ENCODE results near the gene ZNF536. TPM values are rescaled to one million over a fixed set of nuclear protein-coding genes. Genes with fewer than 3 reads are reported as not detected.

The ZNF536 gene
- total and polyA plus RNA-seq, 9 donors = 0.13 to 0.52 (median 0.28) TPM; not detected in 4

DNA sequence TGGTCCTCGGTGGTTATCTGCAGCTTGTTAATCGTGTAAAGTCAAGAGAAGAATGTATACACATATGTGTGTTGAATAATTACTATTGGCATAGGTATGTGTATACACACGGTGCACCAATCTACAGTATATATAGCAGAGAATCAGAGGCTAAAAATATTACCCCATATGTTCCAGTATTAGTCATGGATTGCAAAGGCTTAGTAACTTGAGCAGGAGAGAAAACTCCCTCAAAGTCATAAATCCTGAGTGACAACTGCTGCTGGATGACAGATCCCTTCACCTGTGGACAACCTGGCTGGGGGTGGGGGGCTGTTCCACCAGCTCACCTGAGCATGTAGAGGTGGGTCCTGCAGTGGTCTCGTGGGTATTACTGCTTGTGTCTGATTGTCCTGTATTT is 185.0 kb downstream of the ZNF536 start:
- no peak overlapping the region for H3K27ac ChIP-seq

DNA sequence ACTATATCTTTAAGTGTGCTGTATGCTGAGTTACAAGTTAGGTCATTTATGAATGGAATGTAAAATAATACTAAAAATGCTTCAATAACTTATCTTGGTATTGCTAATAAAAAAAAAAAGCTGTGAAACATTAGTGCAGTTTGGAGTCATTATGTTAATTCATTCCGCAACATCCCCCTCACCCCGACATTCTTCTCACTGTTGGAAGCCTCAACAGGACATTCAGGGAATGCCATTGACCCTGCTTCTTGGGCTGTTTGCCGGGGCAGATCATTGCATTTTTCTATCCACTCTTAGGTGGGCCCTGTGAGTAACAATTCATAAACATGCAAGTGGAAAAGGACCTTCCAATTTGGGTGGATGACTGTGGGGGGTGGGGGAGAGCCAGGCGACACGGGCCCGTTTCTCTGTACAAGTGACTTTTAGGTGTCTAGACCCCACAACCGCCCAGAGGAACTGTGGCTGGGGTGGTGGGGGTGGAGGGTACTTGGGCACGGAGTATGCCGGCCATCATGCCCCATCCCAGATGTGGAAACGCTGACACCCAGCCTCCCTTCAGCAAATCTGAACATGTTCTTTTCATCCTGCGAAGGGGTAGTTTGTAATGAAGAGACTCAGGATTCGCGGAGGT is 185.9 kb downstream of the ZNF536 start:
- Histone ChIP-seq H3K4me3 (no peak overlapping the region), H3K27me3 (no peaks in the 10 kb centered on the region), H3K4me1 (ENCODE audit: insufficient read depth) (no peaks in the 10 kb centered on the region), H3K9me3 (no peaks in the 10 kb centered on the region), H3K27ac (no peak overlapping the region), H3K36me3 (no peaks in the 10 kb centered on the region)
- intact Hi-C loops (cut with DNase I) = no loop called here
- no peak for DNase-seq
- TF ChIP-seq, protein P1, sequence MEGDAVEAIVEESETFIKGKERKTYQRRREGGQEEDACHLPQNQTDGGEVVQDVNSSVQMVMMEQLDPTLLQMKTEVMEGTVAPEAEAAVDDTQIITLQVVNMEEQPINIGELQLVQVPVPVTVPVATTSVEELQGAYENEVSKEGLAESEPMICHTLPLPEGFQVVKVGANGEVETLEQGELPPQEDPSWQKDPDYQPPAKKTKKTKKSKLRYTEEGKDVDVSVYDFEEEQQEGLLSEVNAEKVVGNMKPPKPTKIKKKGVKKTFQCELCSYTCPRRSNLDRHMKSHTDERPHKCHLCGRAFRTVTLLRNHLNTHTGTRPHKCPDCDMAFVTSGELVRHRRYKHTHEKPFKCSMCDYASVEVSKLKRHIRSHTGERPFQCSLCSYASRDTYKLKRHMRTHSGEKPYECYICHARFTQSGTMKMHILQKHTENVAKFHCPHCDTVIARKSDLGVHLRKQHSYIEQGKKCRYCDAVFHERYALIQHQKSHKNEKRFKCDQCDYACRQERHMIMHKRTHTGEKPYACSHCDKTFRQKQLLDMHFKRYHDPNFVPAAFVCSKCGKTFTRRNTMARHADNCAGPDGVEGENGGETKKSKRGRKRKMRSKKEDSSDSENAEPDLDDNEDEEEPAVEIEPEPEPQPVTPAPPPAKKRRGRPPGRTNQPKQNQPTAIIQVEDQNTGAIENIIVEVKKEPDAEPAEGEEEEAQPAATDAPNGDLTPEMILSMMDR (IDR thresholded peaks at IDR 0.05) = no peak
- TF ChIP-seq EP300 (IDR thresholded peaks at IDR 0.05) = no peak
- TF ChIP-seq POLR2A (IDR thresholded peaks at IDR 0.05) = no peak
- WGBS, 3 donors = 67 to 75% (median 75%) methylated on average over 13 of the region's 13 CpGs

More for the DNA sequence above, 185.0 kb downstream of the ZNF536 start:
- H3K4me3 ChIP-seq = no peak overlapping the region
- no peak for DNase-seq
- H3K36me3 ChIP-seq = no peaks in the 10 kb centered on the region
- no peaks in the 10 kb centered on the region for H3K9me3 ChIP-seq
- intact Hi-C loops (cut with DNase I) = no loop called here
- H3K27me3 ChIP-seq = no peaks in the 10 kb centered on the region
- 57 to 76% (median 64%) methylated on average over 4 of the region's 4 CpGs for WGBS, 3 donors
- no peaks in the 10 kb centered on the region for H3K4me1 ChIP-seq (ENCODE audit: insufficient read depth)
- TF ChIP-seq, protein P1 (IDR thresholded peaks at IDR 0.05) = no peak

DNA sequence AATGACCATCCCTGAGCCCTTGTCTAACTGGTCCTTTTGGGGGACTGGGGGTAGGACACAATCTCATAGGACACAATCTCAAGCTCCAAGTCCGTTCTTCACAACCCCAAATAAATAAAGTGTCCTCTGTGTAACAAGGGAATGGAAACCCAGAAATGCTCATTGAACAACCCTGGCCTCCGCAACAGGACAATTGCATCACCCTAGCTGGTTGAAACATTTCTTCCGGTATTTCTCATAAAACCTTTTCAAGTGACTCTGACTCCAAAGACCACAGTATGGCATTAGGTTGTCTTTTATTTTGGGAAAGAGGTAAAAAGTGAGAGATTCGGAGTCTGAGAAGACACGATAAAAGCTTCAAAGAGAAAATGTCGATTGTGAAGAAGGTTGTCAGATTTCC is 186.6 kb downstream of the ZNF536 start:
- Histone ChIP-seq H3K4me3 (no peak overlapping the region), H3K9me3 (no peaks in the 10 kb centered on the region), H3K27me3 (no peaks in the 10 kb centered on the region), H3K36me3 (no peaks in the 10 kb centered on the region), H3K4me1 (ENCODE audit: insufficient read depth) (no peaks in the 10 kb centered on the region), H3K27ac (no peak overlapping the region)
- DNase-seq = no peak
- intact Hi-C loops (cut with DNase I) = no loop called here
- 91 to 96% (median 94%) methylated on average over 6 of the region's 6 CpGs for WGBS, 3 donors
- TF ChIP-seq EP300 (IDR thresholded peaks at IDR 0.05) (no peak), POLR2A (IDR thresholded peaks at IDR 0.05) (no peak)
- TF ChIP-seq, protein P1 (IDR thresholded peaks at IDR 0.05) = no peak

GRCh38 chr19:30559446-30559845 is 187.3 kb downstream of the ZNF536 start:
- no peak for DNase-seq
- WGBS, 3 donors = 78 to 92% (median 82%) methylated on average over 9 of the region's 9 CpGs
- no peaks in the 10 kb centered on the region for H3K4me1 ChIP-seq (ENCODE audit: insufficient read depth)
- no peaks in the 10 kb centered on the region for H3K9me3 ChIP-seq
- H3K4me3 ChIP-seq = no peak overlapping the region
- no peaks in the 10 kb centered on the region for H3K27me3 ChIP-seq
- TF ChIP-seq, protein P1 (IDR thresholded peaks at IDR 0.05) = no peak
- TF ChIP-seq EP300 (IDR thresholded peaks at IDR 0.05) = no peak
- no peak for TF ChIP-seq POLR2A (IDR thresholded peaks at IDR 0.05)
- intact Hi-C loops (cut with DNase I) = no loop called here
- H3K36me3 ChIP-seq = no peaks in the 10 kb centered on the region
- no peak overlapping the region for H3K27ac ChIP-seq

Data from ovary (tissue), 9 donors.